K562 (cell line): ENCODE results near the gene ERCC1. TPM values are rescaled to one million over a fixed set of nuclear protein-coding genes. Genes with fewer than 3 reads are reported as not detected.

Source experiments
- CREB1 ChIP-seq, 2 experiments: sonication (generic) in 1 of 2; formaldehyde crosslinking in 1 of 2; IDR thresholded peaks; 2 replicates each; pipeline versions ENCODE4 v1.6.1 to v1.8.0; 2012 to 2022; ENCODE audit warnings: inconsistent platforms in 1 of 2, mild to moderate bottlenecking in 1 of 2, missing genetic modification reagents in 1 of 2, moderate library complexity in 1 of 2
- HMGN3 ChIP-seq: IDR thresholded peaks from 2 replicates; pipeline ENCODE4 v1.6.1; 2011; ENCODE audit warnings: borderline replicate concordance, low read depth, mild to moderate bottlenecking, mixed read lengths, low read length; ENCODE audit not compliant: insufficient read length; ENCODE audit errors: extremely low read depth
- MLLT1 ChIP-seq, 2 experiments: fragments of 450-650 bp; IDR thresholded peaks; 2 replicates each; pipeline ENCODE4 v1.6.1; 2016
- NR4A1 ChIP-seq, 2 experiments: fragments of 250-450 bp in 1 of 2; fragments of 450-650 bp in 1 of 2; sonication (Bioruptor Pico) in 1 of 2; IDR thresholded peaks; 2 replicates each; pipeline versions ENCODE4 v1.4.0 to v1.6.1; 2016 to 2020; ENCODE audit warnings: mild to moderate bottlenecking in 2 of 2, missing compliant biosample characterization in 1 of 2, missing genetic modification characterization in 1 of 2, moderate library complexity in 1 of 2
- SAP30 ChIP-seq: fragments of 200-600 bp; sonication (generic); IDR thresholded peaks from 2 replicates; pipeline ENCODE4 v1.6.1; 2012; ENCODE audit warnings: borderline replicate concordance, low read depth, mild to moderate bottlenecking, moderate library complexity, low read length, control low read depth, inconsistent platforms; ENCODE audit not compliant: insufficient read depth, poor library complexity, severe bottlenecking
- UBTF ChIP-seq, 2 experiments: IDR thresholded peaks; 2 replicates each; pipeline ENCODE4 v1.6.1; 2012; ENCODE audit warnings: improper control_type of control experiment in 2 of 2, low read depth in 2 of 2, low read length in 2 of 2, borderline replicate concordance in 1 of 2
- ZBTB17 ChIP-seq: fragments of 450-650 bp; formaldehyde crosslinking; IDR thresholded peaks from 2 replicates; pipeline ENCODE4 v1.4.0; 2020; ENCODE audit warnings: mild to moderate bottlenecking
- ZFP36 ChIP-seq: fragments of 150-350 bp; IDR thresholded peaks from 2 replicates; pipeline ENCODE4 v1.6.1; 2018; ENCODE audit warnings: low read length, low read depth; ENCODE audit not compliant: partially characterized antibody
- polyA plus RNA-seq, 8 experiments: library from polyadenylated mRNA; depleted of rRNA in 4 of 8; stranded (reverse) in 5 of 8; unstranded in 3 of 8; fragments of >200 nt; fragmentation: Nextera tagmentation in 2 of 8; fragmentation: Illumina TruSeq in 1 of 8; extraction: Ambion mirVana in 2 of 8; extraction: Trizol in 1 of 8; gene quantifications; 2 replicates each; pipeline versions ENCODE4 v1.2.1 to v1.2.3, GENCODE V29; 2011 to 2014; ENCODE audit warnings: inconsistent platforms in 1 of 8, missing spikeins in 1 of 8
- total RNA-seq, 7 experiments: library from RNA; depleted of rRNA in 6 of 7; stranded (reverse); fragments of >200 nt in 6 of 7; fragmentation: Illumina TruSeq in 2 of 7; extraction: Trizol in 2 of 7; gene quantifications; 2 replicates each; pipeline versions ENCODE4 v1.2.1 to v1.2.3, GENCODE V29; 2011 to 2021; ENCODE audit warnings: low replicate concordance in 1 of 7

The ERCC1 gene
- total and polyA plus RNA-seq, 9 of the 15 experiments (the other 6 are each of a cell fraction or from before 2014, with no cell fraction given): 9.3 to 92.6 (median 60.0) TPM

GRCh38 chr19:45472563-45473366, 49.0 kb upstream of the ERCC1 start (continued):
- TF ChIP-seq UBTF (IDR thresholded peaks at IDR 0.05; ENCODE audit: borderline replicate concordance in 1 of 2, low read depth in 2 of 2, low read length in 2 of 2): no peak
- TF ChIP-seq ZBTB17 (CRISPR knock-in tag): no peak
- TF ChIP-seq CREB1 (IDR thresholded peaks at IDR 0.05): peak; percentile 31; the same call in 1 of the 2 replicates
- TF ChIP-seq CREB1 (CRISPR knock-in tag; IDR thresholded peaks at IDR 0.05): no peak
- TF ChIP-seq HMGN3: no peak
- TF ChIP-seq NR4A1 (CRISPR knock-in tag; IDR thresholded peaks at IDR 0.05): no peak
- 0 out of 2 replicates have a peak, but pooled peaks have one; percentile 42 for TF ChIP-seq NR4A1 (tag; IDR thresholded peaks at IDR 0.05)
- TF ChIP-seq SAP30: no peak
- peak; percentile 85 for TF ChIP-seq ZFP36
- TF ChIP-seq MLLT1 (IDR thresholded peaks at IDR 0.05): 0 out of 4 replicates have a peak, but pooled peaks of 1 of the 2 experiments have one; percentile 31
